Epithelial cell of esophagus (primary cell): ENCODE data around the gene CPED1.
"Not testable (repeated sequence)": the region's sequence is repeated elsewhere in the genome, so short reads cannot be mapped to it uniquely, and the experiment has no call there.

Source experiments
- DNase-seq: peaks from one replicate; pipeline ENCODE4 v3.0.0; 2010; ENCODE audit warnings: low read depth
- H3K4me3 ChIP-seq: 2 replicates; pipeline ENCODE4 v1.5.1; 2011; ENCODE audit warnings: mild to moderate bottlenecking, low read length, control low read depth
- TF ChIP-seq, protein P1 (sequence below): IDR thresholded peaks from 2 replicates; pipeline ENCODE4 v1.5.1; 2011; ENCODE audit warnings: low read depth, mild to moderate bottlenecking, low read length, control low read depth, inconsistent platforms; ENCODE audit not compliant: insufficient read depth; ENCODE audit errors: missing control alignments

Gene CPED1

DNA sequence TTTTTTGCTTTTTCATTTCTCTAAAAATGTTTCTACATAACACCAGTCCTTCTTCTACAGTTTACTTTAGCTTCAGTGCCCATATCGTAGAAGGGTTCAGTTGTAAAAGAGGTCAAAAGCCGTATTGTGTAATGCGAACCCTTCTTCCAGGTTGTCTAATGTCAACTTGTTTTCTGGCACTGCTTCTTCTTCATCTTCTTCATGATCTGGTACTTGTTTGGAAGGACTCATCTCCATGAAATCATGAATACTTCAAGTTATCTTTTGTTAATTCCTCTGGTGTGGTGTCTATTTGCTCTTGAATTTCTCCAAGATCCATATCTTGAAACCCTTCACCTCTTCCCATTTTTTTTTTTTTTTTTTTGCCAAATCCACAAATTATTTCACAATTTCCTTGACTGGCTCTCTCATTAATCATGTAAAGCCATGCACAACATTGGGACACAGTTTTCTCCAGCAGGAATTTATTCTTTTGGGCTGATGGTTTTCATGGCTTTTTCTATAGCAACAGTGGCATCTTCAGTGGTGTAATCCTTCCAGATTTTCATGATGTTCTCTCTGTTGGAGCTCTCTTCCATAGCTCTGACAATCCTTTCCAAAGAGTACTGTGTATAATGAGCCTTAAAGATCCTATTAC, 85.1 kb downstream of the CPED1 start:
- no peak overlapping the region for H3K4me3 ChIP-seq
- TF ChIP-seq, protein P1, sequence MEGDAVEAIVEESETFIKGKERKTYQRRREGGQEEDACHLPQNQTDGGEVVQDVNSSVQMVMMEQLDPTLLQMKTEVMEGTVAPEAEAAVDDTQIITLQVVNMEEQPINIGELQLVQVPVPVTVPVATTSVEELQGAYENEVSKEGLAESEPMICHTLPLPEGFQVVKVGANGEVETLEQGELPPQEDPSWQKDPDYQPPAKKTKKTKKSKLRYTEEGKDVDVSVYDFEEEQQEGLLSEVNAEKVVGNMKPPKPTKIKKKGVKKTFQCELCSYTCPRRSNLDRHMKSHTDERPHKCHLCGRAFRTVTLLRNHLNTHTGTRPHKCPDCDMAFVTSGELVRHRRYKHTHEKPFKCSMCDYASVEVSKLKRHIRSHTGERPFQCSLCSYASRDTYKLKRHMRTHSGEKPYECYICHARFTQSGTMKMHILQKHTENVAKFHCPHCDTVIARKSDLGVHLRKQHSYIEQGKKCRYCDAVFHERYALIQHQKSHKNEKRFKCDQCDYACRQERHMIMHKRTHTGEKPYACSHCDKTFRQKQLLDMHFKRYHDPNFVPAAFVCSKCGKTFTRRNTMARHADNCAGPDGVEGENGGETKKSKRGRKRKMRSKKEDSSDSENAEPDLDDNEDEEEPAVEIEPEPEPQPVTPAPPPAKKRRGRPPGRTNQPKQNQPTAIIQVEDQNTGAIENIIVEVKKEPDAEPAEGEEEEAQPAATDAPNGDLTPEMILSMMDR = no peak
- no peak for DNase-seq

DNA sequence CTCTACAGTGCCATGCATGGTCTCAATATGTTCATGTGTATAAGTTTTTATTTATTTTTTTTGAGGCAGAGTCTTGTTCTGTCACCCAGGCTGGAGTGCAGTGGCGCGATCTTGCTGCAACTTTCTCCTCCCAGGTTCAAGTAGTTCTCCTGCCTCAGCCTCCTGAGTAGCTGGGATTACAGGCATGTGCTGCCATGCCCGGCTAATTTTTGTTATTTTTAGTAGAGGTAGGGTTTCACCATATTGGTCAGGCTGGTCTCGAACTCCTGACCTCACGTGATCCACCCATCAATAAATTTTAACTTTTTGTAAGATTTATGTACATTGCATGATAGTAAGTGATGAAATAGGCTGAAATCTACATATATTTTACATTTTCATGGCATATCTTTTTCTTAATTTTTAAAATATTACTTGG, 86.9 kb downstream of the CPED1 start:
- DNase-seq = not testable (repeated sequence)

DNA sequence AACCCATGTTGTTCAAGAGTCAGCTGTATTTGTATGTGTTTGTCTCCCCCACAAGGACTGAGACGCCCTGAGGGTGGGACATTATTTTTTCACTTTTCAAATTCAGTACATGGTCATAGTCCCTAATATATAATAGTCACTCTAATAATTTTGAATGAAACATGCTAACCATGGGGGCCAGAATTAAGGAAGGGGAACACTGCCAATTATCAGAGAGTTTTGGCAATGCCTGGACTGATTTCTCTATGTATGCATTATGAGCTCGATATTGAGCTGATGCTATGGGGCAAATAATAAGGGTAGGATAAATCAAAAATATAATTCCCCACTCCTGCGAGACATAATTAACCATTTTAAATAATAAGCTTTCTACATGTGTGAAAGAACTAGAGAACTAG, 87.4 kb downstream of the CPED1 start:
- TF ChIP-seq, protein P1 = no peak
- H3K4me3 ChIP-seq = no peak overlapping the region
- DNase-seq = no peak

More for the DNA sequence above, 86.9 kb downstream of the CPED1 start:
- H3K4me3 ChIP-seq = not testable (repeated sequence)

DNA sequence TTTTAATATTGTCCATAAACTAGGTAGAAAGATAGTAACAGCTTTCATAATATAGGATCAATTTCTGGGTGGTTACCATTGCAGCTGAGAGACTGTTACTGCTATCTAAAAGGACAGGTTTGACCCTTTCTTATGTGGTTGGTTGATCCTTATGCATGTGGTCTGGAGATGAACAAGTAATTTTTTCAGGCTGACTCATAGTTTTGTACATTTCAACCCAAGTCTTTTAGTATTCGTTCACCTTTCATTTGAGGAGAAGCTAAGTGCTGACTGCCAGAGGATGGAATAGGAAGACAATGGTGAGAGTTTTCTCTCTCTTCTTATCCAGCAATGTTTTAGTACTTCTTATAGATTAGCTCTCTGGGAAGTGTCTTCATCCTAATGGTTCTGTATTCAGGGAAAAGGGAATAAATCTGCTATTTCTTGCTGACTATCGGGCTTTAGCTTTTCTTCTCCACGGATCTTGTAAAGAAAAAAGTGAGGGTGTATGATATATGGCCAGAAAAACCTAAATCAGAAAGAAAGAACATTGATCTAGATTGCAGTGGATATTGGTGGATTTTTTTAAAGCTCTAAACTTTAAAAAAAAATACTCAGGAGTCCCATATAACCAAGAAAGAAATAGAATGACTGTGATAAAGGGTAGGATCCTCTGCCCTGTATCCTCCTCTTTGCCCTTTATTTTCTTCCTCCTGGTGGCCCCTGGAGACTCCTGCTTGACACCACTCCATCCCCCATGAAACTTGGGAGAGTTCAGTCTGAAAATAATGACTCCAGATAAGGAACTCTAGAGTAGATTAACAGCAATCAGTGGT, 88.0 kb downstream of the CPED1 start:
- peak; percentile 71 for DNase-seq
- TF ChIP-seq, protein P1 = no peak
- H3K4me3 ChIP-seq = no peak overlapping the region

DNA sequence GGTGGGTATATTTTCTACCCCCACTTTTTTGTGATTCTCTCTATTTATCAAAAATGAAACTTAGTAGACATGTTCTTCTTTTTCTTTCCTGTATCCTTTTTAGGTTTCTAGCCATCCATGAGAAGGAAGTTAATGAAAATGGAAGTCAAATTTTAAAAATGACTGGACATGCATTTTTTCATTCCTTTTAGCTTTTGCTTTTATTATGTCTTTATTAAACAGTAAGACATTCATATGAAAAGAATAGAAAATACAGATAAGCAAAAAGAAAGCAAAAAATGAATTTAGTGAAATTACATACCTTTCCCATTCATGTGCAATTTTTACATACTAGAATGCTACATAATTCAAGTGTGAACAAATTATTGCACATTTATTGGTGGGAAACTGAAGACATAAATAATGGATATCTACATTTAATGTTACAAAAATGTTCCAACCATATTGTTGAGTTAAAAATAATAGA, 88.7 kb downstream of the CPED1 start:
- TF ChIP-seq, protein P1 = no peak
- DNase-seq = no peak
- no peak overlapping the region for H3K4me3 ChIP-seq

DNA sequence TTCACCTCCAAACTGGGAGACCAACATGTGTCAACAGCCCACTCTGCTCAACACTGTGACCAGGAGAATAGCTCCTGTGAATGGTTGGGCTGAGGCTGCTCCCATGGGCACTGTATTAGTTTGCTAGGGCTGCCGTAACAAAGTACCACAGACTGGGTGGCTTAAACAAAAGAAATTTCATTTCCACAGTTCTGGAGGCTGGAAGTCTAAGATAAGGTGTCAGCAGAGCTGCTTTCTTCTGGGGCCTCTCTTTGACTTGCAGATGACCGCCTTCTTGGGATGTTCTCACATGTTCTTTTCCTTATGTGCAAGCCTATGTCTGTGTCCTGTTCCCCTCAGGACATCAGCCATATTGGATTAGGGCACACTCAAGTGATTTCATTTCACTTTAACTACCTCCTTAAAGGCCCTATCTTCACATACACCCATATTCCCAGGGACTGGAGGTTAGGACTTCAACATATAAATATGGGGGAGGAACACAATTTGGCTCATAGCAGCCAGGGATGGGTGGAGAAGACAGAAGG, 90.3 kb downstream of the CPED1 start:
- TF ChIP-seq, protein P1 = no peak
- no peak for DNase-seq
- H3K4me3 ChIP-seq = no peak overlapping the region

DNA sequence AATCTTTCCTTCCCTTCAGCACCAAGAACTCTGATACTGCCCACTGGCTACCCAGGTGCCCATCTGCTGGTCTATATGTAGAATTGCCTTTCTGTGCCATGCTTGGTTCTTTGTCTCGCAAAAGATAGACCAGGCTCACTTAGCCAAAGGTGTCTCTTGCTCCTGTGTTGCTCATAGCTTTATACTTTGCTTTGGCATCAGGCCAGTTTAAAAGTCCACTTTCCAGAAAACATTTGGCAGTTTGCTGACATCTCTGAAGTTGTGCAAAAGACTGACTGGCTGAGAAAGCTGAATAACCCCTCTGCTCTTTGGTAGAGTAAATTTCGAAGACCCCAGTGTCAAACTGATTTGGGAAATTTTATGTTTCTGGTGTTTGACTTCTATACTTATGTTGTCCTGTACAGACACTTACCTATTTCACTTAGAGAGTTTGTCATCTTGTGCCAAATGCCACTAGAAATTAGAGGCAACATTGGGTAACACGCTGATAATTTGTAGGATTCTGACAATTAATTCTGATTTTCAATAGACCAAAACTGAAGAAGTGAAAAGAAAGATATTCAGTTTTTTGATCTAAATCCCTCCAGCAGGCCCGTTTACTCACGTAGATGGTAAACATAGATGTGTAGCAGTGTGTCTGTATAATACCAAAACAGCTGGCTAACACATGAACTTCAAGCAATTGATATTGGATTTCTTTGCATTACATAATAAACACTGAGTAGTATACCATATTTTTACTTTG, 91.1 kb downstream of the CPED1 start:
- TF ChIP-seq, protein P1 = peak; percentile 6
- no peak overlapping the region for H3K4me3 ChIP-seq
- DNase-seq = peak; percentile 23
